DMS 273 (cell line): ENCODE results near the gene CPSF2.
"Not testable (repeated sequence)": the region's sequence is repeated elsewhere in the genome, so short reads cannot be mapped to it uniquely, and the experiment has no call there.

Experiments used
- DNase-seq: peaks from one replicate; lab custom pipeline; 2025; ENCODE audit not compliant: unreplicated experiment; lab: John Stamatoyannopoulos, UW

Gene CPSF2

GRCh38 chr14:92154283-92154942 lies 32.6 kb downstream of the CPSF2 start:
- no peak for DNase-seq

GRCh38 chr14:92160619-92161018 lies 38.9 kb downstream of the CPSF2 start:
- no peak for DNase-seq

GRCh38 chr14:92161521-92161920 lies 39.8 kb downstream of the CPSF2 start:
- no peak for DNase-seq

- no peak for DNase-seq
Measured at GRCh38 chr14:92164958-92165357, 43.2 kb downstream of the CPSF2 start.

- no peak for DNase-seq
Measured at GRCh38 chr14:92173668-92174067, 51.9 kb downstream of the CPSF2 start.

GRCh38 chr14:92175811-92176210 lies 54.0 kb downstream of the CPSF2 start:
- DNase-seq = peak; percentile 9

GRCh38 chr14:92176476-92176875 lies 54.7 kb downstream of the CPSF2 start:
- DNase-seq = no peak

GRCh38 chr14:92179178-92179577 lies 57.4 kb downstream of the CPSF2 start:
- not testable (repeated sequence) for DNase-seq

- DNase-seq = no peak
Measured at GRCh38 chr14:92185559-92185958, 63.8 kb downstream of the CPSF2 start.

- DNase-seq = not testable (repeated sequence)
Measured at GRCh38 chr14:92187616-92188015, 65.8 kb downstream of the CPSF2 start.

- DNase-seq = no peak
Measured at GRCh38 chr14:92190768-92191167, 69.0 kb downstream of the CPSF2 start.

- DNase-seq = no peak
Measured at GRCh38 chr14:92198804-92199203, 77.0 kb downstream of the CPSF2 start.

GRCh38 chr14:92199763-92200162 lies 78.0 kb downstream of the CPSF2 start:
- no peak for DNase-seq

GRCh38 chr14:92203116-92203515 lies 81.3 kb downstream of the CPSF2 start:
- no peak for DNase-seq

GRCh38 chr14:92204792-92205191 lies 83.0 kb downstream of the CPSF2 start:
- DNase-seq = no peak

- peak; percentile 16 for DNase-seq
Measured at GRCh38 chr14:92207012-92207927, 85.5 kb downstream of the CPSF2 start.

GRCh38 chr14:92207928-92208265 lies 86.1 kb downstream of the CPSF2 start:
- no peak for DNase-seq

- DNase-seq = no peak
Measured at GRCh38 chr14:92209141-92209540, 87.4 kb downstream of the CPSF2 start.

- DNase-seq = not testable (repeated sequence)
Measured at GRCh38 chr14:92213125-92213524, 91.4 kb downstream of the CPSF2 start.

GRCh38 chr14:92215579-92215978 lies 93.8 kb downstream of the CPSF2 start:
- DNase-seq = no peak

- no peak for DNase-seq
Measured at GRCh38 chr14:92217936-92218335, 96.2 kb downstream of the CPSF2 start.
